ENCODE measurements around the gene NOD1. TPM values are rescaled to one million over a fixed set of nuclear protein-coding genes. Genes with fewer than 3 reads are reported as not detected.
A peak's percentile ranks its signal among the peaks of the same experiment; 100 is the strongest.

NOD1 gene
- total and polyA plus RNA-seq, 3 experiments from 2014 or later = 8.4 to 8.8 (median 8.8) TPM

DNA sequence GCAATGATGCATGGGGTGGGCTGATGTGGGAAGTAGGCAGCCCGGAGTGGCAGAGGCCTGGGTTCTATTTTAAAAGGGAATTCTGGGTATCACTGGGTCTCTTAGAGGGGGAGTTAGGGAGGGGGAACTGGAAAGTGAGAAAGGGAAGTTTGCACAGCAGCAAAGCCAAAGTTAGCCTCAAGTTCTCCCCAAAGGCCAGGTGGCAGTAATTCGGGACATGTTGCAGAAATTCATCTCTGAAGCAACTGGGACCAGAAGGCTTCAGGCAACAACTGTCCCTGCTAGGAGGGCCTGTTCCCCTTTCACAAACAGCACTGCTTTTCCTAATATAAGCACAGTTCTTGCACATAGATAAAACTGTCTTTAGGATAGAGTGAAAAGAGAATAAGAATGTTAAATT lies 67.4 kb downstream of the NOD1 start:
- no peak for DNase-seq
- no peaks in the 10 kb centered on the region for H3K9me3 ChIP-seq (ENCODE audit: low read length)
- POLR2A ChIA-PET = no interaction called here
- no peaks in the 10 kb centered on the region for H3K4me1 ChIP-seq (ENCODE audit: insufficient read depth, low read length)
- no peak overlapping the region for H3K27ac ChIP-seq (ENCODE audit: low read depth, low read length)
- no peak overlapping the region for H3K4me3 ChIP-seq (ENCODE audit: low read length)
- peaks cover 0 to 6% (median 3%) of the 10 kb centered on the region in 3 donors for H3K36me3 Mint-ChIP-seq
- peaks cover 0 to 1% (median 0%) of the 10 kb centered on the region in 5 donors for H3K9me3 Mint-ChIP-seq
- CTCF ChIA-PET = interaction anchor here (3.4 kb wide), 1 partner anchor 133 kb away, joined by 11 read pairs; no protein-coding TSS in a partner anchor
- H3K4me1 Mint-ChIP-seq = no peaks in the 10 kb centered on the region
- no peaks in the 10 kb centered on the region for H3K27me3 Mint-ChIP-seq
- H3K27ac Mint-ChIP-seq = peak overlapping the region in 1 of 8 donors; percentile 24
- H3K27me3 ChIP-seq (ENCODE audit: insufficient read depth, low read length, poor library complexity, severe bottlenecking) = no peaks in the 10 kb centered on the region
- H3K36me3 ChIP-seq (ENCODE audit: insufficient read depth, low read length) = no peaks in the 10 kb centered on the region
- H3K4me3 Mint-ChIP-seq = no peak overlapping the region

DNA sequence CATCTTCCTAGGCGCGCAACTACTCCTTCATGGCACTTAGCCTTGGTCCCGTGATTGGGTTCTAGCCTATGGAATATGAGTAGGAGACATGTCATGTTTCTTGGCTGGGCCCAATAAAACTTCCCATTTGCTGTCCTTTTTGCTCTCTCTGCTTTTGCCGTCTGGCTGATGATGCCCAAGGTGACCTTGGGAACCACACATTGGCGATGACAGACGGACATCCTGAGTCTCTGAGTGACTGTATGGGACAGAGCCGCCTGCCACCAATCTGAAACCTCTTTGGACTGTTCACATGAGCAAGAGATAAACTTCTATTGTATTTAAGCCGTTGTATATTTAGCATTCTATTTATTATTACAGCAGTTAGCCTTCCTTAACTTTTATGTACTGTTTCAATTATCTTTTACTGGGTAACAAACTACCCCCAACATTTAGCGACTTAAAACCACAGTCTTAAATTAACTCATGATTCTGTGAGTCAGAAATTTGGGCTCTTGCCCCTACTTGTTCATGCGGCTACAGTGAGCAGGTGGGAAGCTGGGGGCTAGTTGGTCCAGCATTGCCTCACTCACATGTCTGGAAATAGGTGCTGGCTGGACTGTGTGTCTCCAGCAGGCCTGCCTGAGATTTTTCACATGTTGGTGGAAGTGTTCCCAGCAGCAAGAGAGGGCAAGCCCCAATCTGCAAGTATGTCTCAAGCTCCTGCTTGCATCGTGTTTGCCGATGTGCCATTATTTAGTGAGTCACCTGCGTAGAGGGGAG lies 71.7 kb downstream of the NOD1 start:
- POLR2A ChIA-PET = interaction anchor here (0.6 kb wide), 1 partner anchor 120 kb away, joined by 3 read pairs; no protein-coding TSS in a partner anchor
- CTCF ChIA-PET = no interaction called here
- Mint-ChIP-seq H3K9me3 (no peaks in the 10 kb centered on the region), H3K27me3 (no peaks in the 10 kb centered on the region), H3K36me3 (peaks cover 6 to 20% (median 9%) of the 10 kb centered on the region in 3 donors), H3K4me1 (peaks cover 0 to 2% (median 0%) of the 10 kb centered on the region in 3 donors), H3K27ac (no peak overlapping the region), H3K4me3 (no peak overlapping the region)
- Histone ChIP-seq H3K4me1 (ENCODE audit: insufficient read depth, low read length) (no peaks in the 10 kb centered on the region), H3K4me3 (ENCODE audit: low read length) (no peak overlapping the region), H3K9me3 (ENCODE audit: low read length) (no peaks in the 10 kb centered on the region), H3K27me3 (ENCODE audit: insufficient read depth, low read length, poor library complexity, severe bottlenecking) (no peaks in the 10 kb centered on the region), H3K27ac (ENCODE audit: low read depth, low read length) (no peak overlapping the region), H3K36me3 (ENCODE audit: insufficient read depth, low read length) (no peaks in the 10 kb centered on the region)
- no peak for DNase-seq

DNA sequence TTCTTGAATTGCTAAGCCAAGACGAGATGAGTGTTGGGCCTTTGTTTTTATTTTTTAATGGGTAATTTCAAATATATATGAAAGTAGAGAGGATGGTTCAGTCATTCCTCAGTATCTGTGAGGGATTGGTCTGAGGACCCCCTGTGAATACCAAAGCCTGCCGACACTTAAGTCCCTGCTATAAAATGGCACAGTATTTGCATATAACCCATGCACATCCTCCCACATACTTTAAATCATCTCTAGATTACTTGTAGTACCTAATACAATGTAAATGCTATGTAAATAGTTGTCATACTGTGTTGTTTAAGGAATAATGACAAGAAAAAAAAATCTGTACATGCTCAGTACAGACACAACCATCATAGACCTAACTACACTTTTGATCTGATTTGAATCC lies 73.4 kb downstream of the NOD1 start:
- no peaks in the 10 kb centered on the region for H3K27me3 Mint-ChIP-seq
- peaks cover 6 to 20% (median 9%) of the 10 kb centered on the region in 3 donors for H3K36me3 Mint-ChIP-seq
- no peaks in the 10 kb centered on the region for H3K4me1 ChIP-seq (ENCODE audit: insufficient read depth, low read length)
- H3K4me3 ChIP-seq (ENCODE audit: low read length) = no peak overlapping the region
- no peaks in the 10 kb centered on the region for H3K9me3 Mint-ChIP-seq
- H3K27ac ChIP-seq (ENCODE audit: low read depth, low read length) = no peak overlapping the region
- DNase-seq = no peak
- no peaks in the 10 kb centered on the region for H3K9me3 ChIP-seq (ENCODE audit: low read length)
- no peak overlapping the region for H3K4me3 Mint-ChIP-seq
- H3K27ac Mint-ChIP-seq = no peak overlapping the region
- H3K4me1 Mint-ChIP-seq = peaks cover 0 to 6% (median 0%) of the 10 kb centered on the region in 3 donors
- ChIA-PET POLR2A (no interaction called here), CTCF (no interaction called here)
- H3K27me3 ChIP-seq (ENCODE audit: insufficient read depth, low read length, poor library complexity, severe bottlenecking) = no peaks in the 10 kb centered on the region
- H3K36me3 ChIP-seq (ENCODE audit: insufficient read depth, low read length) = no peaks in the 10 kb centered on the region

DNA sequence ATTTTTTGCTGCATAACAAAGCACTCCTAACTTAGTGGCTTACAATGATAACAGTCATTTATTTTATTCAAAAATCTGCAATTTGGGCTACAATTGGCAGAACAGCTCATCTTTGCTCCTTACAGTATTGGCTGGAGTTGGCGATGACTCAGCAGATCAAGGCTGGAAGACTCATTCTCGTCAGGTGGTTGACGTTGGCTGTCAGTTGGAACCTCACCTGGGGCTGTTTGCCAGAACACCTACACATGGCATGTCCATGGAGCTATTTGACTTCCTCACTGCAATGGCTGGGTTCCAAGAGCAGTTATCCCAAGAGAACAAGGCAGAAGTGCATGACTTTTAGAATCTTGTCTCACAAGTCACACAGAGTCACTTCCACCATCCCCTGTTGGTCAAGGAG lies 75.1 kb downstream of the NOD1 start:
- Mint-ChIP-seq H3K4me3 (no peak overlapping the region), H3K9me3 (no peaks in the 10 kb centered on the region), H3K27ac (no peak overlapping the region), H3K36me3 (peaks cover 6 to 20% (median 9%) of the 10 kb centered on the region in 3 donors), H3K4me1 (peaks cover 0 to 6% (median 0%) of the 10 kb centered on the region in 3 donors), H3K27me3 (no peaks in the 10 kb centered on the region)
- Histone ChIP-seq H3K36me3 (ENCODE audit: insufficient read depth, low read length) (no peaks in the 10 kb centered on the region), H3K27me3 (ENCODE audit: insufficient read depth, low read length, poor library complexity, severe bottlenecking) (no peaks in the 10 kb centered on the region), H3K4me3 (ENCODE audit: low read length) (no peak overlapping the region), H3K4me1 (ENCODE audit: insufficient read depth, low read length) (no peaks in the 10 kb centered on the region), H3K27ac (ENCODE audit: low read depth, low read length) (no peak overlapping the region), H3K9me3 (ENCODE audit: low read length) (no peaks in the 10 kb centered on the region)
- ChIA-PET POLR2A (no interaction called here), CTCF (no interaction called here)
- no peak for DNase-seq

DNA sequence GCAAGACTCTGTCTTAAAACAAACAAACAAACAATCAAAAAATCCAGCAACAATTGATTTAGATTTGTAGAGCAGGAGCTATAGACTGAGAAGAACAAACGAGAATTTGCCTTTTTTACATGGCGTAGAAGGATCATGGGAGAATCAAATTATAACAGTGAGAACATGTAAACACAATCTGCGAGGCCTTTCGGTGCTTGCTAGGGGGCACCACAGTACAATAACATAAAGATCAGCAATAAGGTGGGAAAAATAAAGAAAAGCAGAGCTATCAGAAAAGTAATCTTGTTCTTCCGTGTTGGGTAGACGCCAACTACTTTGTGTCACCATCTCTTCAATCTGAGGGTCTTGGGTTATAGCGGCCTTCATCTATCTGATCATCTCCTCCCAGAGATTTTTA lies 82.2 kb downstream of the NOD1 start:
- Mint-ChIP-seq H3K4me3 (no peak overlapping the region), H3K4me1 (no peaks in the 10 kb centered on the region), H3K9me3 (no peaks in the 10 kb centered on the region), H3K27ac (no peak overlapping the region), H3K36me3 (peaks cover 0 to 2% (median 0%) of the 10 kb centered on the region in 3 donors), H3K27me3 (no peaks in the 10 kb centered on the region)
- ChIA-PET POLR2A (no interaction called here), CTCF (interaction anchor here (0.9 to 1.0 kb wide), 2 partner anchors 74 to 83 kb away, joined by 3 read pairs; no protein-coding TSS in a partner anchor)
- no peaks in the 10 kb centered on the region for H3K4me1 ChIP-seq (ENCODE audit: insufficient read depth, low read length)
- no peaks in the 10 kb centered on the region for H3K36me3 ChIP-seq (ENCODE audit: insufficient read depth, low read length)
- no peak overlapping the region for H3K4me3 ChIP-seq (ENCODE audit: low read length)
- DNase-seq = no peak
- no peaks in the 10 kb centered on the region for H3K9me3 ChIP-seq (ENCODE audit: low read length)
- no peaks in the 10 kb centered on the region for H3K27me3 ChIP-seq (ENCODE audit: insufficient read depth, low read length, poor library complexity, severe bottlenecking)
- H3K27ac ChIP-seq (ENCODE audit: low read depth, low read length) = no peak overlapping the region

DNA sequence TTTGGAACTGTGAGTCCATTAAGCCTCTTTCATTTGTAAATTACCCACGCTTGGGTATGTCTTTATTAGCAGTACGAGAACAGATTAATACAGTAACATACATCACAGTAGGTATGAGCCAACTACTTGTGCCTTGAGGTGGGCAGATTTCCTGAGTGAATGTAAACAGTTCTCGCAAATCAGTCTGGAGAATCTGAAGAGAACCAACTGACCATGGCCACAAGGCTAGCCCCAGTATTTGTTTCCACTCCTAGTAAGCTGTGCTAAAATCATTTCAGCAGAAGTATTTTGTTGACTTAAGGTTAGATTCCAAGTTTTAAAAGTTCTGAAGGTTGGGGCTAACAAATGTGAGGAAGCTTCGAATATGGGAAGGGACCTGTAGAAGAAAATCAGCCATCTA lies 82.9 kb downstream of the NOD1 start:
- Mint-ChIP-seq H3K27me3 (no peaks in the 10 kb centered on the region), H3K27ac (no peak overlapping the region), H3K36me3 (peaks cover 0 to 2% (median 0%) of the 10 kb centered on the region in 3 donors), H3K4me1 (no peaks in the 10 kb centered on the region), H3K9me3 (no peaks in the 10 kb centered on the region), H3K4me3 (no peak overlapping the region)
- H3K4me3 ChIP-seq (ENCODE audit: low read length) = no peak overlapping the region
- DNase-seq = no peak
- no peaks in the 10 kb centered on the region for H3K27me3 ChIP-seq (ENCODE audit: insufficient read depth, low read length, poor library complexity, severe bottlenecking)
- ChIA-PET POLR2A (no interaction called here), CTCF (interaction anchor here (0.9 kb wide), 1 partner anchor 73 kb away, joined by 3 read pairs; no protein-coding TSS in a partner anchor)
- H3K36me3 ChIP-seq (ENCODE audit: insufficient read depth, low read length) = no peaks in the 10 kb centered on the region
- H3K27ac ChIP-seq (ENCODE audit: low read depth, low read length) = no peak overlapping the region
- no peaks in the 10 kb centered on the region for H3K4me1 ChIP-seq (ENCODE audit: insufficient read depth, low read length)
- no peaks in the 10 kb centered on the region for H3K9me3 ChIP-seq (ENCODE audit: low read length)

DNA sequence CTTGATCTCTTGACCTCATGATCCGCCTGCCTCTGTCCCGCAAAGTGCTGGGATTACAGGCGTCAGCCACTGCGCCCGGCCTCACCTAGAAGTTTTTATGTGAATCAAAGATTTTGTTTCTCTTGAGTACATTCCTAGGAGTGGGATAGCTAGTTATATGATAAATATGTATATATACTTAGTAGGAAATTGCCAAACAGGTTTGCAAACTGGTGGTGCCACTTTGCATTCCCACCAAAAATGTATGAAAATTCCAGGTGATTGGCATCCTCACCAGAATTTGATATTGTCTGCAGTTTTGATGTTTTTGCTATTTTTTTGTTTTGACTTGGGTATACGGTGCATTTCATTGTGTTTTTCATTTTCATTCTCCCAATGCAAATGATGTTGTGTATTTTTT lies 86.8 kb downstream of the NOD1 start:
- DNase-seq = no peak
- Histone ChIP-seq H3K4me3 (ENCODE audit: low read length) (no peak overlapping the region), H3K4me1 (ENCODE audit: insufficient read depth, low read length) (no peaks in the 10 kb centered on the region), H3K27ac (ENCODE audit: low read depth, low read length) (no peak overlapping the region), H3K36me3 (ENCODE audit: insufficient read depth, low read length) (no peaks in the 10 kb centered on the region), H3K27me3 (ENCODE audit: insufficient read depth, low read length, poor library complexity, severe bottlenecking) (no peaks in the 10 kb centered on the region), H3K9me3 (ENCODE audit: low read length) (no peaks in the 10 kb centered on the region)
- Mint-ChIP-seq H3K4me3 (no peak overlapping the region), H3K36me3 (peaks cover 0 to 10% (median 4%) of the 10 kb centered on the region in 3 donors), H3K27ac (no peak overlapping the region), H3K27me3 (no peaks in the 10 kb centered on the region), H3K9me3 (no peaks in the 10 kb centered on the region), H3K4me1 (peaks cover 0 to 6% (median 0%) of the 10 kb centered on the region in 3 donors)
- CTCF ChIA-PET = no interaction called here
- POLR2A ChIA-PET = no interaction called here

DNA sequence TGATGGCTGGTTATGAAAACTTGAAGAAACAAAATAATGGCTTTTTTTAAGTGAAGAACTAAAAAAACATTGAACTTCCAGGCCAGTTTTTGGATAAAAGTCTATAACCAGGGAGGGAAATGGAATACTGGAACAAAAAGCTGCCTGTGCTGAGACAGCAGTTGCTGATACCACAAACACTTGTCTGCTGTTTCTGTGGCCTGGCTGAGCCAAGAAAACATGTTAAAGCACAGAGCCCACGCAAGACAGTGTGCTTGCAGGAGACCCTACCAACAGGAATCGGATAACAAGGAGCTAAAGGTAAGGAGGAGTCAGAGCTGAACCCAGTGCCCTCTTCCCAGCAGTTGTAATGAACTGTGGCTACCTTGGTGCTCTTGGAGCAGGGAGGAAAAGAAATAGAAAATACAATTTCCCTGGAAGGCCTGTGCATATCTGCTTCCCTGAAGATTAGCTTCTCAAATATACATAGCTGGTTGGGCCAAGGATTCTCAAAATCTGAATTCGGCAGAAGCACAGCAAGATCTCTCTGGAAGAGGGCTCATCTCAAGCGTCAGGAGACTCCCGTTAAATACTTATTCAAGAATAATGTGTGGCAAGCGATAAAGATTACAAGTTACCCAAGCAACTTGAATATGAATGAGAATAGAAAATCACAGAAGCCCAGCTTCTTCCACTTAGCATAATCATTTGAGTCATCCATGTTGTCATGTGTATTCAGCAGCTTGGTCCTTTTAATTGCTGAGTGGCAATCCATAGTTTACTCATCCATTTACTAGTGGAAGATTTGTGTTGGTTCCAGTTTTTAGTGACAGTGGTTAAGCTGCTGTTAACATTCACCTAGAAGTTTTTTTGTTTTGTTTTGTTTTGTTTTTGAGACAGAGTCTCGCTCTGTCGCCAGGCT lies 87.6 kb downstream of the NOD1 start:
- H3K27ac Mint-ChIP-seq = no peak overlapping the region
- H3K4me1 Mint-ChIP-seq = peaks cover 0 to 6% (median 0%) of the 10 kb centered on the region in 3 donors

More for the DNA sequence above, 87.6 kb downstream of the NOD1 start:
- Histone ChIP-seq H3K9me3 (ENCODE audit: low read length) (no peaks in the 10 kb centered on the region), H3K4me3 (ENCODE audit: low read length) (no peak overlapping the region), H3K27ac (ENCODE audit: low read depth, low read length) (no peak overlapping the region), H3K36me3 (ENCODE audit: insufficient read depth, low read length) (no peaks in the 10 kb centered on the region), H3K4me1 (ENCODE audit: insufficient read depth, low read length) (no peaks in the 10 kb centered on the region), H3K27me3 (ENCODE audit: insufficient read depth, low read length, poor library complexity, severe bottlenecking) (no peaks in the 10 kb centered on the region)
- no peak for DNase-seq
- no peaks in the 10 kb centered on the region for H3K27me3 Mint-ChIP-seq
- H3K9me3 Mint-ChIP-seq = no peaks in the 10 kb centered on the region
- no peak overlapping the region for H3K4me3 Mint-ChIP-seq
- H3K36me3 Mint-ChIP-seq = peaks cover 0 to 10% (median 4%) of the 10 kb centered on the region in 3 donors
- POLR2A ChIA-PET = no interaction called here
- CTCF ChIA-PET = no interaction called here

All from CD8-positive, alpha-beta memory T cell (primary cell).